OCI-LY1 (cell line): ENCODE measurements around the gene ACO2.

Experiments
- CTCF ChIP-seq: fragments of 200-600 bp; sonication (generic), shearing (Covaris generic); IDR thresholded peaks from 2 replicates; pipeline ENCODE4 v1.5.1; 2017; ENCODE audit warnings: mild to moderate bottlenecking, antibody characterized with exemption, low read length, moderate library complexity, mixed read lengths
- EZH2 ChIP-seq: fragments of 200-600 bp; sonication (generic), shearing (Covaris generic); IDR thresholded peaks from 2 replicates; pipeline ENCODE4 v1.8.0; 2017; ENCODE audit warnings: borderline replicate concordance, mixed run types, mild to moderate bottlenecking, antibody characterized with exemption, low read length, moderate library complexity, mixed read lengths

DNA sequence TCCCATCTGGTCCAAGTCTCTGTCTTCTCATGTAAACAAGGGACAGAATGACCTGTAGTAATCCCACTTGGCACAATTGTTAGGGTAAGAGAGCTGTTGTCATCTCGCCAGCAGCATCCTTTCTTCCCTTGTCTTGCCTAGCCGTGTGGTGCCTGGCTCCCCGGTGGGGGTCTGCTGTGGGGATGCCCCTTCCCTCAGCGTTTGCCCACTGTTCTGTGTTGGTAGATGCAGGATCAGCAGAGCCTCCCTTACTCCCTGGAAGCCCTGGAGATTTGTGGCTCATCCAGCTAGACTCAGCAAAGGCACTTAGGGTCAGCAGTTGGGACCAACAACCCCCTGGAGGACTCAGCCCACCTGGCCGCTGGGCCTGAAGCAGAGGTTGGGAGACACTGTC lies 13.0 kb downstream of the ACO2 start:
- TF ChIP-seq CTCF (no peak), EZH2 (no peak)
